ENCODE data around the gene TMEM139.

TMEM139 gene

GRCh38 chr7:143325240-143325639 lies 40.5 kb downstream of the TMEM139 start:
- no peak for DNase-seq (ENCODE audit: low spot score)

DNA sequence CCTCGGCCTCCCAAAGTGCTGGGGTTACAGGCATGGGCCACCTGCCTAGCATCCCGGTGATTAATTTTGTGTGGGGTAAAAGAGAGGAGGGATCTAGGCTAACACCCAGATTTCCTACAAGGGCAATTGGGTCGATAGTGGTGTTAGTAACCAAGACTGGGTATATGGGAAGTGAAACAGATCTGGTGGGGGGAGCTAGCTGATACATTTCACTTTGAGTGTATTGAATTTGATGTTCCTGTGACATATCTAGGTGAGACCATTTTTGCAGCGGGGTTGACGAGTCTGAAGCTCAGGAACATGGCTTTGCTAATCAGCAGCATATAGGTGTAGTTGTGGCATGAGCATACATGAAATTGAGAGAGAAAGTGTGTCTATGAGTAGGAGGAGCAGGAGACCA lies 43.1 kb downstream of the TMEM139 start:
- no peak for DNase-seq (ENCODE audit: low spot score)

- peak; percentile 79 for DNase-seq (ENCODE audit: low spot score)
Measured at GRCh38 chr7:143329471-143330170, 44.9 kb downstream of the TMEM139 start.

- DNase-seq (ENCODE audit: low spot score): no peak
Measured at GRCh38 chr7:143331179-143331801, 46.5 kb downstream of the TMEM139 start.

GRCh38 chr7:143334244-143334643 lies 49.5 kb downstream of the TMEM139 start:
- DNase-seq (ENCODE audit: low spot score): no peak

DNA sequence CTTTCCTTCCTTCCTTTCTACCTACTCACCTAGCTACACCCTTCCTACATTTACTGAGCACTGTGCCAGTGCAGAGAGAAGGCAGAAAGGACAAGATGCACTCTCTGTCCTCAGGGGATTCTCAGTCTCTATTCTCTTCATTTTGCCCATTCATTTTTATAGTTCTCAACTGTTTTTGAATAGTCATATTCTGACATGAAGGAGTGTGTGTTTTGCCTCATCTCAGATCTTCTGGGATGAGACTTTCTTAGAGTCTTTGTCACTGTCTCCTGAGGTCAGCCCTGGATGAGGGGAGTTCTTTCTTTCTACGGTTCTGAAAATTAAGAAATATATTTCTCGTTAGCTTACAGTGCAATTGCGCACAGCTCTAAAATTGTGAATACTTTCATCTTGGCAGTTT lies 52.5 kb downstream of the TMEM139 start:
- no peak for DNase-seq (ENCODE audit: low spot score)

All from putamen (tissue), 1 donor.